DMS53 treated with DMSO at 0.1 percent for 48 hours (cell line): ENCODE measurements around the gene SCG5.
"Not testable (repeated sequence)": the region's sequence is repeated elsewhere in the genome, so short reads cannot be mapped to it uniquely, and the experiment has no call there.

Experiments used
- DNase-seq: peaks from one replicate; lab custom pipeline; 2025; ENCODE audit not compliant: unreplicated experiment; lab: John Stamatoyannopoulos, UW

The SCG5 gene, protein sequence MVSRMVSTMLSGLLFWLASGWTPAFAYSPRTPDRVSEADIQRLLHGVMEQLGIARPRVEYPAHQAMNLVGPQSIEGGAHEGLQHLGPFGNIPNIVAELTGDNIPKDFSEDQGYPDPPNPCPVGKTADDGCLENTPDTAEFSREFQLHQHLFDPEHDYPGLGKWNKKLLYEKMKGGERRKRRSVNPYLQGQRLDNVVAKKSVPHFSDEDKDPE

DNA sequence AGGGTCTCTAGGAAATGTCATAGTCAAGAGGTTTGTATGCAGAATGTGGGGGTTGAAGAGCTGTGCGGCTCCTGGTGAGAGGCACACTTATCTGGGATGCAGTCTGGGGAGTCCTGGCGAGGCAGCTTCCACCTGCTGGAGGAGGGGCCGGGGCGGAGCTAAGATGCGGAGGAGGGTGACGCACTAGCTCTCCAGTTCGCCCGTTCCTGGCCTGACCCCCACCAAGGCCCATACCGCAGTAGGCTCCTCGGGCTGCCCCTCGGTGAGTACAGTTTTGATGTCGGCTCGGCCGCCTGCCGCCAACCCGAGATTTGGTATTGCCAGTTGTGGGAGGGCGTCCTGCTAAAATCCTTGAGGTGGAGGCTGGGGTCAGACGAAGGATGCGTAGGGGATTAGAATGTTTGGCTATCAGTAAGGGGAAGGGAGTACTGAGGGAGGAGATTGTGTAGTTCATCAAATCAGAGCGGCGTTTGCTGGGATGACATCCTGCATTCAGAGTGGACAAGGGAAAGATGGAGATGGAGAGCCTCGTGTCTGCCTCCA, at the start of gene SCG5:
Gene SCG5, plus strand, starts transcription at position 194 of the 543 bp plus-strand sequence. CDS start 1,883 bp downstream, outside the sequence.
- DNase-seq: peak; percentile 78

- not testable (repeated sequence) for DNase-seq
Observed at GRCh38 chr15:32593151-32593550, 48.4 kb upstream of the SCG5 start, which contains the start of gene GOLGA8N. Gene GOLGA8N, plus strand, starts transcription at chr15:32593456.

DNA sequence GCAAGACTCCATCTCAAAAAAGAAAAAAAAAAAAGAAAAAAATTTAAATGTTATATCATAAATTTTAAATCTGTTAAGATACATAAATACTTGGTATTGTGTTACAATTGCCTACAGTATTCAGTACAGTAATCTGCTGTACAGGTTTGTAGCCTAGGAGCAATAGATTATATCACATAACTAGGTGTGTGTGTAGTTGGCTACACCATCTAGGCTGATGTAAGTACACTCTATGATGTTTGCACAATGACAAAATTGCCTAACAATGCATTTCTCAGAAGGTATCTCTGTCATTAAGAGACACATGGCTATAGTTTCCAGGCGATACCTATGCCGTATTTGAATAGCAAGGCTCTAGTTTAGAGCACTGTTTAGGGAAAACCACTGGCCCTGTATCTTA, 32.0 kb upstream of the SCG5 start:
- not testable (repeated sequence) for DNase-seq

- DNase-seq: not testable (repeated sequence)
Observed at GRCh38 chr15:32610719-32611118, 30.8 kb upstream of the SCG5 start.

DNA sequence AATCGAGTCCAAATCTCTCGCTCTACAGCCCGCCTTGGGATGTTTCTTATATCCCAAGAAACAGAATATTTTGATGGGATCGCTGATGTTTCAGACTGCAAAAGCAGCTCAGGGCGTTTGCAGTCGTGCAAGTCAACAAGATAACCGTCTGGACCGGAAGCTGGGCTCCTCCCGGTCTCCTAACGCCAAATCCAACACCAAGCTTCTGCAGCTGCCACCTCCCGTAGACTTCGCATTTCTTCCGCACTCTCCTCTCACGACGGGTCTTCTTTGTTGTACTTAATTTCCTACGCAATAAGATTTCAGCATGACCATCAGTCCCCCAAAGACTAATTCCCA, 26.8 kb upstream of the SCG5 start:
- DNase-seq: not testable (repeated sequence)

GRCh38 chr15:32615051-32615870, 26.2 kb upstream of the SCG5 start, which contains the start of gene ARHGAP11A:
Gene ARHGAP11A, plus strand, starts transcription at chr15:32615504. Its CDS starts 708 bp downstream, at chr15:32616212.
- DNase-seq: not testable (repeated sequence)

GRCh38 chr15:32615871-32616426, 25.6 kb upstream of the SCG5 start:
- not testable (repeated sequence) for DNase-seq

GRCh38 chr15:32636410-32636809, 5.1 kb upstream of the SCG5 start:
- no peak for DNase-seq

DNA sequence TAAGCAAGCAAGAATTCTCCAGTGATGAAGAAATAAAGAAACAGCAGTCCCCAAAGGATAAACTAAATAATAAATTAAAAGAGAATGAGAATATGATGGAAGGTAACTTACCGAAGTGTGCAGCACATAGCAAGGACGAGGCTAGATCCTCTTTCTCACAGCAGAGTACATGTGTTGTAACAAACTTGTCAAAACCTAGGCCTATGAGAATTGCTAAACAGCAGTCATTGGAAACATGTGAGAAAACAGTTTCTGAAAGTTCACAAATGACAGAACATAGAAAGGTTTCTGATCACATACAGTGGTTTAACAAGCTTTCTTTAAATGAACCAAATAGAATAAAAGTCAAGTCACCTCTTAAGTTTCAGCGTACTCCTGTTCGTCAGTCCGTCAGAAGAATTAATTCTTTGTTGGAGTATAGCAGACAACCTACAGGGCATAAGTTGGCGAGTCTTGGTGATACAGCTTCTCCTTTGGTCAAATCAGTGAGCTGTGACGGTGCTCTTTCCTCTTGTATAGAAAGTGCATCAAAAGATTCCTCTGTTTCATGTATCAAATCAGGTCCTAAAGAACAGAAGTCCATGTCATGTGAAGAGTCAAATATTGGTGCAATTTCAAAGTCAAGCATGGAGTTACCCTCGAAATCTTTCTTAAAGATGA, 4.5 kb upstream of the SCG5 start:
- DNase-seq: no peak

DNA sequence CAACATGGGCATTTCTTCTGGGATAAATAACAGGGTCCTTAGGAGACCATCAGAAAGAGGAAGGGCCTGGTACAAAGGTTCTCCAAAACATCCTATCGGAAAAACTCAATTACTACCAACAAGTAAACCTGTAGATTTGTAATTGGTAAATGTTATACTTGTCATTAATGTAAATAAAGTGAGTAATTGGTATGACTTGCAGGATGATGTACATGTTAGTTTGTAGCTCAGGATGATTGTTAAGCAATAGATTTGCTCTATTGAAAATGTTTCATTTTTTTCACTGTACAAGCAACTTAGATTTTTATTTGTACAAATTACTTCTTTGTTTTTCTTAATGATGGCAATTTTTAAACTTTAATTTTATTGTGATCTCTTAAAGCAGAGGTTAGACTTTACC, 3.8 kb upstream of the SCG5 start:
- DNase-seq: no peak

DNA sequence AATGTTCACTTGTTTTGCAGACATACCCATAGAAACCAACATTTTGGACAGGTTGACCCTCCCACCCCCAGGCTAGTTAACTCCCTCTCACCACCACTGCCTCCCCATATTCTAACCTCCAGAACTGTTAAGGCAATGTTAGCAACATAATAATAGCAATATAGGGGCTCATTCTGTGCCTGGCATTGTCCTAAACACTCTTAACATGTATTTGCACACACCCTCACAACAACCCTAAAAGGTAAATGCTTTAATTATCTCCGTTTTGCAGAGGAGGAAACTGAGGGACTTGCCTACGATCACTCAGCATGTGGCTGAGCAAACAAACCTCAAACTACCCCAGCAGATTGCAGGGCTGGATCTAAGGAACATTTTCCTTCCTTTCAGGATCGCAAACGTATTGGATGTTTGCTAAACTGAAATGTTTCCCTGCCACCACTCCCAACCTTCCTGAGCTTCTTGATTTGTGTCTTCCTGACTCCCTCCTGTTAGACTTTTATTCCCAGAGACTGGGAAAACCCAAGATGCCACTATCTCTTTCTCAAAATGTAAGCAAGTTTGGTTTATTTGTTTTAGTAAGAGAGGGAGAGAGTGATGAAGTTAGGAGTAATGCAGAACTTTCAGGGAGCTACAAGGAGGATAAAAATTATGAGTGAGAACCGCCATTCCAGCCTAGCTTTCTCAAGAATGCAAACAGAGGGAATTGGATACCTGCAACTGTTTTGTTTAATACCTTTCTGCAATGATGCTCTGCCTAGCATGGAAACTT, 1.3 kb downstream of the SCG5 start:
- DNase-seq: no peak

GRCh38 chr15:32643907-32644445, 2.5 kb downstream of the SCG5 start:
- DNase-seq: no peak

- DNase-seq: no peak
Observed at GRCh38 chr15:32646291-32646690, 4.8 kb downstream of the SCG5 start.

DNA sequence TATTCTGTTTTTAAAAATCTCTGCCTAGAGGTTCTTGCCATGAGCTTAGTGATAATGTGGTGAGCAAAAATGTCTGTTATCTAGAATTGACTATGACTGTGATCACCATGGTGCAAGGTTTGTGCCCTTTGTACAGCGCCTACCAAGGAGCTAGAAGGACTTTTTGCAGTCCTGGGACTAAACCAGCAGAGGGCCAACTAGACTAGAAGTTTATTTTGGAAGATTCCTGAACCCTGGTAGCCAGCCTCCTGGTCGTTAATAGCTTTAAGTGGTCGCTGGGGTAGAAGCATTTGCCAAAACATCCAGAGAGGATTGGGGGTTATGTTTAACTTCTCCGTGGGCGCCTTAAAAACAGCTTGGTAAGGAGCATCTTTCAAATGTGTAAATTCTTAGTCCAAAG, 7.8 kb downstream of the SCG5 start:
- no peak for DNase-seq

GRCh38 chr15:32651229-32651837, 9.8 kb downstream of the SCG5 start:
- DNase-seq: peak; percentile 28

GRCh38 chr15:32652178-32652577, 10.7 kb downstream of the SCG5 start:
- DNase-seq: no peak

DNA sequence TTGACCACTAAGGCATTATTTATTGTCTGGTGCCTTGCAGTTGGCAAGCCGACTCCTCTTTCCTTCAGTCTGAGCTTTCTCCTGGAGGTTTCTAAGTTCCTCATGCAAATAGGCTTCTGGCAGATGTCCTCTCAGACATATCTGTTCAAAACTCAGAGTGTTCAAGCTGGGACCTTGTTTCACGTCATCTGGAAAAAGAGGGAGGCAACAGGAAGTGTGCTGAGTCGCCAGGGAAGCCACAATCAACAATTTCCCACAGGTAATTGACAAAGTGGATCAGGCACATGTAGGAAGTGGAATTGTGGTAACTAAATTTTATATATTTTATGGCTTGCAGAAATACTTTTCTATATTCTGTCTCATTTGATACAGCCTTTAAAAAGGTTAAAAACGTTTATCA, 14.6 kb downstream of the SCG5 start:
- DNase-seq: no peak

- no peak for DNase-seq
Observed at GRCh38 chr15:32656496-32656895, 15.0 kb downstream of the SCG5 start.

DNA sequence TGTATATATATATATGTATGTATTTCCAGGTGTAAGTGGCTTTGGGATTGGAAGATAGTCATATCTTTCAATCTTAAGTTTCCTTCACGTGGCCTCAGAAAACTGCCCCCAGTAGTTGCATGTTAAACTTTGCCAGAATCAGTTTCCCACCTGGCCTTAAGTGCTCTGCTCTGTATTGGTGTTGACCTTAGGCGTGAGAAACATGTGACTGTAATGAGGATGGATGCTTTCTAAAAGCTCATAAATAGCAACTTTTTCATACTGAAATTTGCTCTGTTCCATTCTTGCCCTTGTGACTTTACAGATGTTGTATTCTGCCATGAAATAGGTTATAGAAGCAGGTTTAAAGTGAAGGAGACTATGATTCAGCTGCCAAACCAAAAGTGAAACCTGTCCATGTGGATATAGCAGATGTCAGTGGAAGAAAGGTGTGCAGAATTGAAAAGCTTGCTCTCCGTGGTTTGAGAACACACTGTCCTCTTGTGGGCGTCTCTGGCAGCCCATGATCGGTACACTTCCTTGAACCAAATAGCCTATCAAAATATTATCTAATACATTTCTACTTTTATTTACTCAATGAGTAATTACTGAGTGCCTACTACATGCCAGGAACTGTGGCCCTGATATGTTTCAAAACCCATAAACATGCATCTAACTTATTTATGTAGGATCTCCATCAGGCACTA, 15.8 kb downstream of the SCG5 start:
- DNase-seq: peak; percentile 39
